Stimulated activated naive CD4-positive, alpha-beta T cell treated with Interleukin-2 at 50 U/mL for 16 hours (primary cell): ENCODE data around the gene EMX1.

ENCODE experiments used
- DNase-seq: peaks from one replicate; lab custom pipeline; 2025; lab: John Stamatoyannopoulos, UW

Gene EMX1

DNA sequence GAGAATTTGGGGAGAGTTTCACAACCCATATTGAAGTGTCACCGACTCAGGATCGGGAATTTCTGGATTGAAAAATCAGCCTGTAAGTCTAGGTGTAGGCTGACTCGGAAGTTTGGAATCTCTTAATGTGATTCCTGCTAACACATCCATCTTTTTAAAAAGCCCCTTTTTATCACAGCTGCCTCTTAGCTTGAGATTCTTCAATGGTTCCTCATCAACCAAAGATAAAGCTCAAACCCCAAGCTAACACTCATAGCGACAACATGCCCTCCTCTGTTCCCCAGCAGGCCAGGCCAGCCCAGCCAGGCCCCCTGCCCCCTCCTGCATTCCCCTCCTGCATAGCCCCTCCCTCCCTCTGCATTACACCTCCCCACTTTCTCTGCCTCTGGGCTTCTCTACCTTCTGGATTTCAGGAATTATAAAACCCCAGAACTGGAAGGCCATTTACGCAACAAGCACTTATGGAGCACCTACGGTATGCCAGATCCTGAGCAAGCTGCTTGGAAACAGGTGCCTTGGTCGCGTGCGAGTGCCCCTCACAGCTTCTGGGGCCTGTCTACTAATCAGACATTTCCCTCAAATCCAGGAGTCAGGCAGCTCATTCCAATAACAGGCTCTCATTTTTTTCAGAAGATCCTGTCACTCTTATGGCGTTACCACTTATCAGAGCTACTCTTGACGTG lies 63.4 kb downstream of the EMX1 start:
- no peak for DNase-seq

DNA sequence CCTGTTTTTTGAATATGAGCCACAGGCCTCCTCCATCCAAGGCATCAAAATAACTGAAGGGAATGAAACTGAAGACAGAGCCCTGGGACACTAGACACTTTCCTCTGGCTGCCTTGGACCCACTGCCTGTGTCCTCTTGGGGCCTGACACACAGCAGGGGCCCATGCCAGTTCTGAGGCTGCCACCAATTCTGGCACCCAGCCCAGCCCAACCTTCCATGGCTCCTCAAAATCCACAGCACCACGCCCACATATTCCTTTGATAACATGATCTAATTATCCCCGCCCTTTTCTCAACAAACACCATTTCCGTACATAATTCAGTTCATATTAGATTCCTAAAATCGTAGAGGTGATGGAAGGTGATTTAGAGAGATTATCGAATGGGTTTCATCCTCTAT lies 64.2 kb downstream of the EMX1 start:
- no peak for DNase-seq

DNA sequence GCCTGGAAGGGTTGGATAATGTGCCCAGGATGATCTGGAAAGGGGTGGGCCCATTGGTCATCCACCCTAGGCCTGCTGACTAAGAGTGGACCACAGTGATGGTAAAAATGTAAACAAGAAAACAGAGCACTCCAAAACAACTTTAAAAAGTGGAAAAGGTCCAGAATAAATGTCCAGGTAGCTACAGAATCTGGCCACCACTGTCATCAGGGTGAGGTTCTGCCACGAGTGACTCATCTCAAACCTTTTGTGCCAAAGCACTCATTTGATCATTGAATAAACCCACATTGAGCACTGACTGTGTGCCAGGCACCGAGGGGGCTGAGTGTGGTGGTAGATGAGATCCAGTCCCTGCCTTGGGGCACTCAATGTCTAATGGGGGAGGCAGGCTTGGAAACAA lies 64.9 kb downstream of the EMX1 start:
- no peak for DNase-seq

DNA sequence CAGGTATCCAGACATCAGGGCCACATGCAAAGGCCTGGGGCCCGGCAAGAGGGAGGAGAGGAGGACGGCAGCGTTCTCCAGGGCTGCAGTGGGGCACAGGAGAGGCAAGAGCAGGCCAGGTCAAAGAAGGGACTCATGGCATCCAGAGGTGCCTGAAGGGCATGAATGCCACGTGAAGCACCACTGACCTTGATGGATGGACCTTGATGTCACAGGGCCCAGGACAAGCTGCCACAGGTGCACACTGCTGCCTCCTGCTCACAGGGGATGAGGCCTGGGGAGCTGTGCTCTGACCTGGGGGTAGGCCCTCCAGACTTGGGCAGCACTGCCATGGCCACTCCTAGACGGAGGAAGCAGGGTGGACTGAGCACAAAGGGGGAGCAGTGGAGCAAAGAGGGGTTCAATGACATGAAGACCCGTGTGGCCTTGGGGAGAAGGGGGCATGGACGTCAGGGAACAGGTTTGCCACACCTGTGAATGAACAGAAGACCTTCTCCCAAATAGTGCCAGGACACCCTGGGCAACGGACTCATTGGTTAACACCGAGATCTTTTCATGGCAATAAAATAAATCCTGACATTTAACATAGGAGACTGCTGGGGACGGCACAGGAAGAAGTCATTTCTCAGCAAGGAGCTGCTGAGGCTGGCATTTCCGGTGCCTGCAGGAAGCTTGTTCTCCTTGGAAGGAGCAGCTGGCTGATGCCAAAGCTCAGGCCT lies 65.6 kb downstream of the EMX1 start:
- no peak for DNase-seq

DNA sequence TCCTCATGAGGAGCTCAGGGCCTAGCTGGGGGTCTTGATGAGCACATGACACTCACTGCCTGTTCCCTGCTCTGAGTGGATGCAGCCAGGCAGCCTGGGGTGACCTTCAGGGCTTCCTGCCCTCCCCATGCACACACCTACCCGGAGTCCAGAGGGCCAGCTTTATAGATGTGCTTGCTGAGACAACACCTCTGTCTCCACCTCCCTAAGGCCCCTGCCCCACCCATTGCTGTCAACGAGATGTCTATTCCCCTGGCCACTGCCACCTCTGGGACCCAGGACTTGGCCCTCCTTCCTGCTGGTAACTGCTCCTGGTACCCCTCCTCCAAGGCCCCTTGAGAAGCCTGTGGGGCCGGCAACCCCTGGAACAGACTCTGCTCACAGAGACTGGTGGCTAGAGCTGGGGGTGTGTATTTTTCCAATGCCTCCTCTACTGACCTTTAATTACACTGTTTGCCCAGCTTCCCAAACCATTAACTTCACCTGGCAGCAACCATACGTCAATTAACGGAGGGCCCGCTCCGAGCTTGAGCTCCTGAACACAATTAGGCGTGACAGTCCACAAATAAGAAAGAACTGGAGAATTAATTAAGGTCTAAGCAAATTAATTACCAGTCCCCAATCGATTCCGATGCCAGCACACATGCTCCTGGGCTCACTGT lies 66.3 kb downstream of the EMX1 start:
- no peak for DNase-seq

DNA sequence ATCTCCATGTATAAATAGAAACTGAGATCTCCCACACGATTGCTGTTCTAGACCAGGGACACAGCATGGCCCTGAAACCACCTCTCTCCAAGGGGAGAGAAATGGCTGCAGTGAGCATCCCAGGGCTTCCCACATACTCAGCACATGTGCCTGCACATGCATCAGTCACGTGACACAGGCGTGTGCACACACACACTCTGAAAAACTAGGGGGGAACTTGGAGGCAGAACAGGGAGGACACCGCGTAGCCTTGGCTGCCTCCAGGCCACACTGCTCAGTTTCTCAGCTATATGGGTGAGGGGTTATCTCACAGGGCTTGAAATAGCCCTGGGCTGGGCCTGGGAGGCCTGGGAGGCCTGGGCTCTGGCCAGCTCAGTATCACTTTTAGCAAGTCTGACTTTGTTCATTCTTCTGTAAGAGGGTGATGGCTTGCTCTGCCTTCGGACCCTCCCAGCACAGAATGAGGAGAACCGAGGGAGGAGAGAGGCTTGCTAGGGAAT lies 66.9 kb downstream of the EMX1 start:
- no peak for DNase-seq
